Endothelial cell of umbilical vein (primary cell): ENCODE data around the gene PPAN. TPM values are rescaled to one million over a fixed set of nuclear protein-coding genes. Genes with fewer than 3 reads are reported as not detected.

ENCODE experiments used
- BruUV-seq: library from RNA; stranded (reverse); fragments of 400-500 nt; replicated peaks from 2 replicates; lab custom pipeline; 2021; lab: Mats Ljungman, UMichigan
- CTCF ChIA-PET: fragments of 300-600, 350-600 bp; sonication (Branson Sonifier 250); formaldehyde crosslinking; loops from one replicate; lab custom pipeline; 2021; ENCODE audit warnings: antibody characterized with exemption, inconsistent platforms; lab: Charles Lee
- POLR2A ChIA-PET: fragments of 300-600, 350-600 bp; sonication (Branson Sonifier 250); formaldehyde crosslinking; loops from one replicate; lab custom pipeline; 2021; ENCODE audit warnings: antibody characterized with exemption, inconsistent platforms; lab: Charles Lee
- DNase-seq: peaks from one replicate; pipeline ENCODE4 v3.0.0-alpha.2; 2011; ENCODE audit warnings: low read depth, low spot score
- FAIRE-seq: peaks from 2 replicates; lab custom pipeline; 2011; peaks lifted over from hg19 to GRCh38; lab: Jason Lieb, UNC
- H2AFZ ChIP-seq: 2 replicates; pipeline ENCODE4 v1.6.0; 2012; ENCODE audit warnings: low read depth, low read length, control low read depth, inconsistent platforms
- H3K27ac ChIP-seq: 2 replicates; pipeline ENCODE4 v1.5.1; 2011; ENCODE audit warnings: low read depth, mild to moderate bottlenecking, control low read depth, low read length, moderate library complexity; ENCODE audit not compliant: insufficient read depth
- H3K27me3 ChIP-seq, 2 experiments: 2 replicates each; pipeline versions ENCODE4 v1.6.0 to v1.6.1; 2011; ENCODE audit warnings: low read length in 2 of 2, mixed read lengths in 1 of 2; ENCODE audit not compliant: control insufficient read depth in 2 of 2, insufficient read depth in 2 of 2
- H3K36me3 ChIP-seq, 2 experiments: 2 replicates in 1 of 2; 3 replicates in 1 of 2; pipeline ENCODE4 v1.5.1; 2011; ENCODE audit warnings: low read length in 2 of 2, mild to moderate bottlenecking in 1 of 2, moderate library complexity in 1 of 2; ENCODE audit not compliant: control insufficient read depth in 2 of 2, insufficient read depth in 2 of 2; ENCODE audit errors: extremely low read depth in 1 of 2
- H3K4me1 ChIP-seq: 3 replicates; pipeline ENCODE4 v1.5.1; 2011; ENCODE audit warnings: mild to moderate bottlenecking, low read length; ENCODE audit not compliant: control insufficient read depth, insufficient read depth; ENCODE audit errors: extremely low read depth
- H3K4me2 ChIP-seq: 2 replicates; pipeline ENCODE4 v1.6.1; 2011; ENCODE audit warnings: low read length, control low read depth, mixed read lengths; ENCODE audit not compliant: insufficient read depth
- H3K4me3 ChIP-seq, 3 experiments: fragments of 200-600 bp in 1 of 3; sonication (generic), shearing (Covaris generic) in 1 of 3; replicated peaks in 1 of 3; 2 replicates each; pipeline ENCODE4 v1.5.1; 2011 to 2016; ENCODE audit warnings: control low read depth in 3 of 3, low read length in 3 of 3, mild to moderate bottlenecking in 2 of 3, inconsistent platforms in 1 of 3, low read depth in 1 of 3, moderate library complexity in 1 of 3; ENCODE audit not compliant: insufficient read depth in 1 of 3
- H3K79me2 ChIP-seq: 2 replicates; pipeline ENCODE4 v1.6.0; 2012; ENCODE audit warnings: low read length, inconsistent platforms; ENCODE audit not compliant: control insufficient read depth, insufficient read depth
- H3K9ac ChIP-seq: replicated peaks from 2 replicates; pipeline ENCODE3; 2011; ENCODE audit warnings: low read length, control low read depth; ENCODE audit not compliant: insufficient read depth; ENCODE audit errors: extremely low read depth
- H3K9me1 ChIP-seq: replicated peaks from 3 replicates; pipeline ENCODE4 v1.6.0; 2011; ENCODE audit warnings: mild to moderate bottlenecking, low read length; ENCODE audit not compliant: control insufficient read depth, insufficient read depth; ENCODE audit errors: extremely low read depth
- H3K9me3 ChIP-seq: replicated peaks from 2 replicates; pipeline ENCODE4 v1.5.1; 2012; ENCODE audit warnings: low read length, inconsistent platforms; ENCODE audit not compliant: control insufficient read depth, insufficient read depth
- H4K20me1 ChIP-seq: replicated peaks from 2 replicates; pipeline ENCODE3; 2011; ENCODE audit warnings: mild to moderate bottlenecking, low read length; ENCODE audit not compliant: control insufficient read depth, insufficient read depth; ENCODE audit errors: extremely low read depth
- EZH2 ChIP-seq: IDR thresholded peaks from 2 replicates; pipeline ENCODE4 v1.6.1; 2012; ENCODE audit warnings: borderline replicate concordance, low read depth, mild to moderate bottlenecking, moderate library complexity, low read length, inconsistent platforms; ENCODE audit not compliant: severe bottlenecking
- FOS ChIP-seq: IDR thresholded peaks from 2 replicates; pipeline ENCODE4 v1.6.1; 2011; ENCODE audit warnings: mild to moderate bottlenecking, low read length, moderate library complexity, borderline replicate concordance; ENCODE audit not compliant: insufficient read depth
- GATA2 ChIP-seq: IDR thresholded peaks from 2 replicates; pipeline ENCODE4 v1.7.0; 2011; ENCODE audit warnings: low read depth, mild to moderate bottlenecking, moderate library complexity, mixed read lengths, low read length; ENCODE audit not compliant: insufficient read length, insufficient read depth
- JUN ChIP-seq: IDR thresholded peaks from 2 replicates; pipeline ENCODE4 v1.6.1; 2011; ENCODE audit warnings: borderline replicate concordance, low read depth; ENCODE audit not compliant: insufficient read length, insufficient read depth
- MYC ChIP-seq: IDR thresholded peaks from one replicate; pipeline ENCODE4 v1.6.1; 2011; ENCODE audit warnings: mild to moderate bottlenecking, low read depth, low read length
- POLR2A ChIP-seq: IDR thresholded peaks from 2 replicates; pipeline ENCODE4 v1.6.1; 2012; ENCODE audit warnings: low read depth, mild to moderate bottlenecking, control low read depth, low read length
- POLR2AphosphoS5 ChIP-seq: IDR thresholded peaks from 2 replicates; pipeline ENCODE4 v1.6.1; 2012; ENCODE audit warnings: low read depth, mild to moderate bottlenecking, control low read depth, low read length, moderate library complexity; ENCODE audit not compliant: insufficient read depth
- dilution Hi-C: fragments of 300-500 bp; cut with MboI; formaldehyde crosslinking; loops from one replicate; pipeline ENCODE4 v1.15.0; 2019; ENCODE audit warnings: low sequenced_read_pairs; ENCODE audit not compliant: extremely low pct_ligation_motif_present
- intact Hi-C: fragments of 100-400 bp; cut with micrococcal nuclease; formaldehyde crosslinking; loops from one replicate; pipeline ENCODE4 v1.10.0; 2022
- polyA plus RNA-seq, 4 experiments: library from polyadenylated mRNA; depleted of rRNA in 3 of 4; stranded (reverse) in 3 of 4; unstranded in 1 of 4; fragments of >200 nt; gene quantifications; 2 replicates each; pipeline versions ENCODE4 v1.2.1 to v1.2.3, GENCODE V29; 2011 to 2012; ENCODE audit warnings: missing spikeins in 1 of 4
- total RNA-seq: library from RNA; stranded (reverse); gene quantifications from 2 replicates; pipeline ENCODE4 v1.2.3, GENCODE V29; 2021
- TF ChIP-seq, protein P1 (sequence below): IDR thresholded peaks from 2 replicates; pipeline ENCODE4 v1.6.1; 2011; ENCODE audit not compliant: insufficient read depth, insufficient read length
- TF ChIP-seq, protein P2 (sequence below), 2 donors: IDR thresholded peaks; 1 replicate in 1 of 2; 2 replicates in 1 of 2; pipeline ENCODE4 v1.5.1; 2011; ENCODE audit warnings: low read length in 2 of 2, mild to moderate bottlenecking in 2 of 2, moderate library complexity in 2 of 2, control low read depth in 1 of 2, inconsistent platforms in 1 of 2, low read depth in 1 of 2; ENCODE audit not compliant: insufficient read depth in 1 of 2; ENCODE audit errors: extremely low read depth in 1 of 2

Gene PPAN
- total and polyA plus RNA-seq, 2 donors (not counting 3 experiments of a cell fraction or from before 2014, with no cell fraction given) = 27.6 to 51.6 TPM

DNA sequence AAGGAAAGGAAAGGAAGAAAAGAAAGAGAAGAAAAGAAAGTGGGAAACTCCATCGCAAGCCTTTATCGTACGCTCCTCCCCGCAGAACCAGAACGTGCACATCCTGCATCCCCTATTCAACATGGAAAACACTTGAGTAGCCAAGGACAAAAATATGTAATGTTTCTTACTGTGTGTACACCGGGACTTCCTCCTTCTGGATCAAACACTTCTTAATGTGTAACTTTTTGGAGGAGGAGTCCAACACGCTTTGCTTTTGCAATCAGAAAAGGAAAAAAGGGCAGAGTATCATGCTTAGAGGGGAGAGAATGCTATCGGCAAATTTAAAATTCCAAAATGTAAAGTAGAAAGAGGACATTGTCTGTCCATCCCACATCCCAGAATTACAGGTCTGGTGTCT is 27.8 kb upstream of the PPAN start:
- Histone ChIP-seq H4K20me1 (no peaks in the 10 kb centered on the region), H3K9me1 (no peaks in the 10 kb centered on the region), H3K4me2 (no peak overlapping the region), H3K9me3 (no peaks in the 10 kb centered on the region), H3K27me3 (no peaks in the 10 kb centered on the region), H3K4me3 (no peak overlapping the region), H2AFZ (no peak overlapping the region), H3K9ac (no peak overlapping the region), H3K4me1 (no peaks in the 10 kb centered on the region), H3K36me3 (no peaks in the 10 kb centered on the region), H3K79me2 (no peaks in the 10 kb centered on the region), H3K27ac (no peak overlapping the region)
- no TSS peak for BruUV-seq
- no peak for DNase-seq
- CTCF ChIA-PET = interaction anchor here (0.7 kb wide), 1 partner anchor 113 kb away, joined by 4 read pairs; no protein-coding TSS in a partner anchor
- dilution Hi-C loops = no loop called here
- POLR2A ChIA-PET = no interaction called here
- intact Hi-C loops = no loop called here
- TF ChIP-seq POLR2AphosphoS5 = no peak
- no peak for TF ChIP-seq FOS
- no peak for TF ChIP-seq MYC
- no peak for TF ChIP-seq JUN
- TF ChIP-seq, protein P1, sequence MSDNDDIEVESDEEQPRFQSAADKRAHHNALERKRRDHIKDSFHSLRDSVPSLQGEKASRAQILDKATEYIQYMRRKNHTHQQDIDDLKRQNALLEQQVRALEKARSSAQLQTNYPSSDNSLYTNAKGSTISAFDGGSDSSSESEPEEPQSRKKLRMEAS = no peak
- TF ChIP-seq, protein P2, sequence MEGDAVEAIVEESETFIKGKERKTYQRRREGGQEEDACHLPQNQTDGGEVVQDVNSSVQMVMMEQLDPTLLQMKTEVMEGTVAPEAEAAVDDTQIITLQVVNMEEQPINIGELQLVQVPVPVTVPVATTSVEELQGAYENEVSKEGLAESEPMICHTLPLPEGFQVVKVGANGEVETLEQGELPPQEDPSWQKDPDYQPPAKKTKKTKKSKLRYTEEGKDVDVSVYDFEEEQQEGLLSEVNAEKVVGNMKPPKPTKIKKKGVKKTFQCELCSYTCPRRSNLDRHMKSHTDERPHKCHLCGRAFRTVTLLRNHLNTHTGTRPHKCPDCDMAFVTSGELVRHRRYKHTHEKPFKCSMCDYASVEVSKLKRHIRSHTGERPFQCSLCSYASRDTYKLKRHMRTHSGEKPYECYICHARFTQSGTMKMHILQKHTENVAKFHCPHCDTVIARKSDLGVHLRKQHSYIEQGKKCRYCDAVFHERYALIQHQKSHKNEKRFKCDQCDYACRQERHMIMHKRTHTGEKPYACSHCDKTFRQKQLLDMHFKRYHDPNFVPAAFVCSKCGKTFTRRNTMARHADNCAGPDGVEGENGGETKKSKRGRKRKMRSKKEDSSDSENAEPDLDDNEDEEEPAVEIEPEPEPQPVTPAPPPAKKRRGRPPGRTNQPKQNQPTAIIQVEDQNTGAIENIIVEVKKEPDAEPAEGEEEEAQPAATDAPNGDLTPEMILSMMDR (IDR thresholded peaks at IDR 0.05; ENCODE audit: extremely low read depth in 1 of 2, insufficient read depth in 1 of 2, low read depth in 1 of 2, low read length in 2 of 2) = no peak
- no peak for TF ChIP-seq GATA2
- TF ChIP-seq POLR2A = no peak
- no peak for TF ChIP-seq EZH2
- no peak for FAIRE-seq
